Right lung (tissue), 5 donors: ENCODE data around the gene CLDN34. TPM values are rescaled to one million over a fixed set of nuclear protein-coding genes. Genes with fewer than 3 reads are reported as not detected.

Experiments
- DNase-seq, 2 donors: peaks; one replicate each; pipeline ENCODE4 v3.0.0-alpha.2; 2013
- polyA plus RNA-seq, 5 donors: library from polyadenylated mRNA; unstranded; fragments of 120-200 nt; gene quantifications; one replicate each; pipeline versions ENCODE4 v1.2.1 to v1.2.3, GENCODE V29; 2013; ENCODE audit warnings: inconsistent platforms in 1 of 5, low replicate concordance in 1 of 5; ENCODE audit not compliant: insufficient read length in 5 of 5, insufficient read depth in 1 of 5

Gene CLDN34
- polyA plus RNA-seq, 5 donors: 0.16 to 0.37 (median 0.26) TPM; not detected in 2

DNA sequence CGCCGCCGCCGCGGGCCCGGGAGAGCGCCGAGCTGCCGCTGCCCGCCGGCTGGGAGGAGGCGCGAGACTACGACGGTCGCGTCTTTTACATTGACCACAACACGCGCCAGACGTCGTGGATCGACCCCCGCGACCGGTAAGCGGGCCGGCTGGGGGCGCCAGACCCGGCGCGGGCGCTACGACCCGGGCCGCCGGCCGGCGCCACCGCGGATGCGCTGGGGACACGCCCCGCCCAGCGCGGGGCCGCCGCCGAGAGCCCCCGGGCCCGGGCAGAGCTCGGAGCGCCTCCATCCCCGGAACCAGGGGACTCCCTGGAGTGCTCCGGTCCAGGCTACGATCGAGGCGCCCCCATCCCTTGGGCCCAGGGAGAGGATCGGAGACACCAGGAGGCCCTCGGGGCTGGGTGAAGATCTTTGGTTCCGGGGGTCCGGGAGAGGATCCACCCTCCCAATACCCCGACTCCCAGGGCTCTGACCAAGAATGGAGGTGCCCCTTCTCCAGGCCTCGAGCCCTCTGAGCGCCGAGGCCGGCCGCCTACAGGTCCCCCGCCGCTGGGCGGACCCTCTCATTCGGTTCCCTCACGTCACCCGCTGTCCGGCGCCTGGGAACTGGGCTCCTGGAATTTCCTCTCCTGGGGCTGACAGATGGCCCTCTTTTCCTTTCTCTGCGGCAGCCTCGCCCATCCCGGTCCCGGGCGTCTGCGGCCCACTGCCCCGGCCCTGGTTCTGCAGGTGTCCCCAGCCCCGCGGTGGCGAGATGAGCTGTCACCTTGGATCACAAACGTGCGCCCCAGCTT is 48.8 kb downstream of the CLDN34 start:
- DNase-seq: peak in 1 of 2 donors; percentile 32

DNA sequence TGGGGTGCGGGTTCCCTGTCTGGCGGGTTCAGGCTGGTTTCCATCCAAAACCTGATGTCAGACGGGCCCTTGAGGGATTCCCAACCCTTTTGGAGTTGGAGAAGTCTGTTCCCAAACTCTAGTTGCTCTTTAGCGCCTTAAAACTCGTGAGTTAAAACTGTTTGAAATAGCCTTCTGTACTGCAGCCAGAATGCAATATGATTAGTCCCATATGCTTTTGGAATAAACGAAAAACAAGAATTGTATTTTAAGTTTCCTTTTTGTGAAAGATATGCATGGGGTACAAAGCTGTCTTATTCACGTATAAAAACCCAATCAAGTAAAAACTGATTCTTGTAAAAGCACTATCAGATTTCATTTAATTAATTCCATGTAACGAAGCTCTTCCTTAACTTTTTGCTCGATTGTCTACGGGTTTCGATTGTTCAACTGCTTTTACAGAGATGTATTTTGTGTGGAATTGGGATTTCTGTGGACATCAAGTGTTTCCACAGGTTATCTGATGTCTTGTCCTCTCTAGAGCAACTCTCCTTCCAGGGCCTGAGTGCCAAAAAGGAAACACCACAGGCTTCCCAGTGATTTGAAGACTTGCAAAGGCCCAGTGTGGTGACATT is 49.5 kb downstream of the CLDN34 start:
- DNase-seq: peak; percentile 52 to 54

DNA sequence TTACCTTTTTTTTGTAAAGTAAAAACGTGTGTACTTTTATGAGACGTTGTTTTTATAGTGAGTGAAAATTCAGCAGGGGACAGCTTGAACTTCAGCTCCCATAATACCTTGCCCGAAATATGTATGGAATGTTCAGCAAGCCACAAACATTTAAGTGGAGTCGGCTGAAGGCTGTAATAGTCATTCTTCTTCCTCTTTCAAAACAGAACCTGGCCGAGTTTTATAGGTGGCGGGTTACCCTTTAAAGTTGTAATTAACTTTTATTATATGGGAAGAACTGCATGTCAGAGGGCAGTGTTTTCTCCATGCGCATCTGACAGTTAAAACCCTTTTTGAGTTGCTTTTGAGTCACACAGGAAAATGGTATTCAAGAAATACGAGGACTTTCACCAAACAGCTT is 50.7 kb downstream of the CLDN34 start:
- DNase-seq: no peak

Other genes starting within 250 kb of the CLDN34 start
- 1 to 10 TPM; 4.2 to 6.0 (median 5.3) TPM for gene GPR143, start 201.5 kb upstream of the CLDN34 start, polyA plus RNA-seq
- gene SHROOM2, start 180.9 kb upstream of the CLDN34 start, polyA plus RNA-seq: 10 to 100 TPM; 10.8 to 14.6 (median 11.9) TPM
- gene CLCN4, start 189.6 kb downstream of the CLDN34 start, polyA plus RNA-seq: 1 to 10 TPM; 3.9 to 5.8 (median 4.2) TPM